Measurements from ENCODE around the gene SLC25A22.

Gene SLC25A22

GRCh38 chr11:823441-824291, 25.6 kb upstream of the SLC25A22 start:
- no peak for DNase-seq (ENCODE audit: low read depth, low spot score)

GRCh38 chr11:821512-822371, 23.7 kb upstream of the SLC25A22 start:
- DNase-seq (ENCODE audit: low read depth, low spot score) = no peak

GRCh38 chr11:820655-821511, 22.8 kb upstream of the SLC25A22 start:
- no peak for DNase-seq (ENCODE audit: low read depth, low spot score)

GRCh38 chr11:819943-820649, 22.0 kb upstream of the SLC25A22 start:
- no peak for DNase-seq (ENCODE audit: low read depth, low spot score)

GRCh38 chr11:819129-819931, 21.2 kb upstream of the SLC25A22 start:
- DNase-seq (ENCODE audit: low read depth, low spot score) = no peak

- no peak for DNase-seq (ENCODE audit: low read depth, low spot score)
Measured at GRCh38 chr11:818396-819128, 20.5 kb upstream of the SLC25A22 start, which contains the start of gene PNPLA2. Gene PNPLA2, plus strand, starts transcription at chr11:818914. Its CDS starts 805 bp downstream, at chr11:819719.

- no peak for DNase-seq (ENCODE audit: low read depth, low spot score)
Measured at GRCh38 chr11:816433-816779, 18.3 kb upstream of the SLC25A22 start.

GRCh38 chr11:815675-816432, 17.8 kb upstream of the SLC25A22 start:
- DNase-seq (ENCODE audit: low read depth, low spot score) = no peak

- no peak for DNase-seq (ENCODE audit: low read depth, low spot score)
Measured at GRCh38 chr11:813456-814096, 15.5 kb upstream of the SLC25A22 start.

GRCh38 chr11:813072-813455, 15.0 kb upstream of the SLC25A22 start:
- DNase-seq (ENCODE audit: low read depth, low spot score) = no peak

- no peak for DNase-seq (ENCODE audit: low read depth, low spot score)
Measured at GRCh38 chr11:812390-812789, 14.3 kb upstream of the SLC25A22 start.

GRCh38 chr11:811446-812245, 13.6 kb upstream of the SLC25A22 start:
- DNase-seq (ENCODE audit: low read depth, low spot score) = no peak

GRCh38 chr11:810040-810567, 12.0 kb upstream of the SLC25A22 start:
- DNase-seq (ENCODE audit: low read depth, low spot score) = no peak

GRCh38 chr11:809287-810039, 11.4 kb upstream of the SLC25A22 start, which contains the start of gene RPLP2:
Gene RPLP2, plus strand, starts transcription at chr11:809967. Its CDS starts 268 bp downstream, at chr11:810235.
- peak; percentile 78 for DNase-seq (ENCODE audit: low read depth, low spot score)

GRCh38 chr11:808427-809286, 10.6 kb upstream of the SLC25A22 start:
- DNase-seq (ENCODE audit: low read depth, low spot score) = no peak

Measured in iPS DF 19.7 (cell line).